ENCODE data around the gene GPX4.
A peak's percentile ranks its signal among the peaks of the same experiment; 100 is the strongest.

The GPX4 gene

GRCh38 chr19:1103708-1104310 is at the start of gene GPX4:
Gene GPX4, plus strand, starts transcription at chr19:1103994. Its CDS starts 50 bp downstream, at chr19:1104044.
- peak; percentile 99 for DNase-seq (ENCODE audit: low read depth, low spot score)

GRCh38 chr19:1054102-1055027 is 49.4 kb upstream of the GPX4 start:
- no peak for DNase-seq (ENCODE audit: low read depth, low spot score)

- DNase-seq (ENCODE audit: low read depth, low spot score): no peak
Observed at GRCh38 chr19:1055028-1055425, 48.8 kb upstream of the GPX4 start.

- DNase-seq (ENCODE audit: low read depth, low spot score): no peak
Observed at GRCh38 chr19:1055886-1056620, 47.7 kb upstream of the GPX4 start.

GRCh38 chr19:1057176-1057855 is 46.5 kb upstream of the GPX4 start:
- no peak for DNase-seq (ENCODE audit: low read depth, low spot score)

- no peak for DNase-seq (ENCODE audit: low read depth, low spot score)
Observed at GRCh38 chr19:1058112-1058511, 45.7 kb upstream of the GPX4 start.

- no peak for DNase-seq (ENCODE audit: low read depth, low spot score)
Observed at GRCh38 chr19:1060689-1061088, 43.1 kb upstream of the GPX4 start.

GRCh38 chr19:1061987-1062386 is 41.8 kb upstream of the GPX4 start:
- no peak for DNase-seq (ENCODE audit: low read depth, low spot score)

GRCh38 chr19:1062387-1063029 is 41.3 kb upstream of the GPX4 start:
- DNase-seq (ENCODE audit: low read depth, low spot score): no peak

GRCh38 chr19:1063030-1063908 is 40.5 kb upstream of the GPX4 start:
- DNase-seq (ENCODE audit: low read depth, low spot score): no peak

GRCh38 chr19:1063909-1064660 is 39.7 kb upstream of the GPX4 start:
- DNase-seq (ENCODE audit: low read depth, low spot score): no peak

GRCh38 chr19:1064661-1065605 is 38.9 kb upstream of the GPX4 start:
- no peak for DNase-seq (ENCODE audit: low read depth, low spot score)

GRCh38 chr19:1065606-1066109 is 38.1 kb upstream of the GPX4 start:
- DNase-seq (ENCODE audit: low read depth, low spot score): no peak

- no peak for DNase-seq (ENCODE audit: low read depth, low spot score)
Observed at GRCh38 chr19:1066251-1066747, 37.5 kb upstream of the GPX4 start.

- no peak for DNase-seq (ENCODE audit: low read depth, low spot score)
Observed at GRCh38 chr19:1066748-1067340, 37.0 kb upstream of the GPX4 start, which contains the start of gene ARHGAP45. Gene ARHGAP45, plus strand, starts transcription at chr19:1067167. Its CDS starts 239 bp downstream, at chr19:1067406.

- no peak for DNase-seq (ENCODE audit: low read depth, low spot score)
Observed at GRCh38 chr19:1067341-1067957, 36.3 kb upstream of the GPX4 start.

Measured in brain pericyte (primary cell).